ENCODE data around the gene KLC1. TPM values are rescaled to one million over a fixed set of nuclear protein-coding genes. Genes with fewer than 3 reads are reported as not detected.

Gene KLC1
- total and polyA plus RNA-seq, 2 of the 8 experiments (the other 6 are each of a cell fraction or from before 2014, with no cell fraction given) = 84.6 to 134 TPM

GRCh38 chr14:103656756-103657133, 27.7 kb downstream of the KLC1 start:
- H4K8ac ChIP-seq (ENCODE audit: extremely low read depth, insufficient read depth, low read length) = no peak overlapping the region
- H3K4me3 ChIP-seq (ENCODE audit: extremely low read depth in 1 of 4, insufficient read depth in 2 of 4, low read depth in 3 of 4, low read length in 4 of 4) = no peak overlapping the region
- CTCF ChIA-PET (ENCODE audit: partially characterized antibody) = interaction anchor here (0.6 to 1.2 kb wide), 2 partner anchors 8 to 43 kb away, joined by 3 to 4 read pairs; no protein-coding TSS in a partner anchor
- no peak overlapping the region for H2BK5ac ChIP-seq (ENCODE audit: low read depth, low read length)
- no peak overlapping the region for H3K14ac ChIP-seq (ENCODE audit: insufficient read length)
- no peak overlapping the region for H2AFZ ChIP-seq (ENCODE audit: low read length)
- H3K9ac ChIP-seq (replicated peaks in 1 of 4; ENCODE audit: extremely low read depth in 1 of 4, low read depth in 3 of 4, low read length in 3 of 4) = no peak overlapping the region
- H3K4ac ChIP-seq (replicated peaks; ENCODE audit: insufficient read length, low read depth, low read length) = no peak overlapping the region
- no peak overlapping the region for H4K91ac ChIP-seq (replicated peaks; ENCODE audit: insufficient read length, low read length)
- no peak overlapping the region for H2AK5ac ChIP-seq (ENCODE audit: low read depth, low read length)
- no peak overlapping the region for H3K18ac ChIP-seq (ENCODE audit: extremely low read depth, low read length)
- no peak overlapping the region for H3K56ac ChIP-seq (replicated peaks; ENCODE audit: insufficient read length, low read depth, low read length)
- H2BK120ac ChIP-seq (replicated peaks; ENCODE audit: low read depth, low read length) = no peak overlapping the region
- no peaks in the 10 kb centered on the region for H3K9me3 ChIP-seq (ENCODE audit: insufficient read depth in 2 of 2, low read depth in 1 of 2, low read length in 1 of 2)
- H3K27ac ChIP-seq (ENCODE audit: low read depth, low read length) = no peak overlapping the region
- peaks cover 3 to 12% of the 10 kb centered on the region in 2 experiments; a peak in 3 of 4 replicates for H3K79me2 ChIP-seq (ENCODE audit: control insufficient read depth in 1 of 2, insufficient read depth in 2 of 2, low read length in 2 of 2)
- H4K20me1 ChIP-seq (replicated peaks in 1 of 2; ENCODE audit: control insufficient read depth in 1 of 2, insufficient read depth in 2 of 2, low read length in 2 of 2) = peaks cover 2 to 10% of the 10 kb centered on the region in 2 experiments
- no peak overlapping the region for H3K4me2 ChIP-seq (ENCODE audit: insufficient read depth in 1 of 2, low read depth in 2 of 2, low read length in 2 of 2)
- no peak overlapping the region for H3K23ac ChIP-seq (ENCODE audit: insufficient read length)
- no peaks in the 10 kb centered on the region for H3K23me2 ChIP-seq (ENCODE audit: low read depth, low read length)
- POLR2A ChIA-PET (ENCODE audit: partially characterized antibody) = no interaction called here
- no peak overlapping the region for H4K5ac ChIP-seq (ENCODE audit: insufficient read length, low read depth, low read length)
- DNase-seq (ENCODE audit: low read depth in 1 of 2, low spot score in 2 of 2) (no peak), FAIRE-seq (no peak)
- no peak overlapping the region for H2BK15ac ChIP-seq (ENCODE audit: low read length)
- TF ChIP-seq SIRT6 (IDR thresholded peaks at IDR 0.05; ENCODE audit: low read length) (no peak), NANOG (IDR thresholded peaks at IDR 0.05; ENCODE audit: insufficient read depth, low read depth, low read length, poor library complexity, severe bottlenecking) (no peak), TEAD4 (IDR thresholded peaks at IDR 0.05; ENCODE audit: low read depth, low read length) (no peak), SAP30 (IDR thresholded peaks at IDR 0.05; ENCODE audit: insufficient read depth, insufficient replicate concordance, low read length) (no peak), YY1 (IDR thresholded peaks at IDR 0.05; ENCODE audit: low read depth, low read length) (no peak), SP4 (IDR thresholded peaks at IDR 0.05; ENCODE audit: low read length) (no peak), JUND (IDR thresholded peaks at IDR 0.05; ENCODE audit: low read length) (no peak), ATF2 (IDR thresholded peaks at IDR 0.05; ENCODE audit: low read length) (no peak), CHD1 (IDR thresholded peaks at IDR 0.05; ENCODE audit: low read depth, low read length) (no peak), POLR2AphosphoS5 (IDR thresholded peaks at IDR 0.05; ENCODE audit: low read depth, low read length) (no peak), RBBP5 (IDR thresholded peaks at IDR 0.05; ENCODE audit: borderline replicate concordance, low read depth, low read length) (no peak)
- TF ChIP-seq, protein P1, sequence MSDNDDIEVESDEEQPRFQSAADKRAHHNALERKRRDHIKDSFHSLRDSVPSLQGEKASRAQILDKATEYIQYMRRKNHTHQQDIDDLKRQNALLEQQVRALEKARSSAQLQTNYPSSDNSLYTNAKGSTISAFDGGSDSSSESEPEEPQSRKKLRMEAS (IDR thresholded peaks at IDR 0.05) = no peak
- 92% methylated on average over 1 of the region's 1 CpG; no CpG with 5 or more reads in 1 of the 2 experiments for WGBS, 2 experiments (ENCODE audit: extremely low coverage in 1 of 2, insufficient coverage in 1 of 2, insufficient read length in 1 of 2, insufficient replicate concordance in 2 of 2, low coverage in 1 of 2, low lambda C conversion rate in 2 of 2, missing lambda C conversion rate in 1 of 2)
- H3K27me3 ChIP-seq (replicated peaks in 1 of 4; ENCODE audit: control insufficient read depth in 3 of 4, extremely low read depth in 1 of 4, insufficient read depth in 3 of 4, low read length in 3 of 4) = no peaks in the 10 kb centered on the region
- H2BK20ac ChIP-seq (ENCODE audit: low read length) = no peak overlapping the region
- H3K79me1 ChIP-seq (ENCODE audit: low read depth, low read length) = peaks cover 9% of the 10 kb centered on the region; the same call in 1 of the 2 replicates
- no peak overlapping the region for H2BK12ac ChIP-seq (ENCODE audit: low read depth, low read length)
- no peaks in the 10 kb centered on the region for H3K4me1 ChIP-seq (replicated peaks in 1 of 4; ENCODE audit: control insufficient read depth in 3 of 4, insufficient read depth in 4 of 4, low read length in 3 of 4)
- H3K36me3 ChIP-seq (ENCODE audit: control insufficient read depth in 2 of 4, insufficient read depth in 4 of 4, low read length in 3 of 4) = peaks cover 20 to 62% (median 44%) of the 10 kb centered on the region in 4 experiments
